Endothelial cell of umbilical vein (primary cell): ENCODE data around the gene SERPINA6. TPM values are rescaled to one million over a fixed set of nuclear protein-coding genes. Genes with fewer than 3 reads are reported as not detected.

Experiments used
- BruUV-seq: library from RNA; stranded (reverse); fragments of 400-500 nt; replicated peaks from 2 replicates; lab custom pipeline; 2021; lab: Mats Ljungman, UMichigan
- CTCF ChIA-PET: fragments of 300-600, 350-600 bp; sonication (Branson Sonifier 250); formaldehyde crosslinking; loops from one replicate; lab custom pipeline; 2021; ENCODE audit warnings: antibody characterized with exemption, inconsistent platforms; lab: Charles Lee
- POLR2A ChIA-PET: fragments of 300-600, 350-600 bp; sonication (Branson Sonifier 250); formaldehyde crosslinking; loops from one replicate; lab custom pipeline; 2021; ENCODE audit warnings: antibody characterized with exemption, inconsistent platforms; lab: Charles Lee
- DNase-seq: peaks from one replicate; pipeline ENCODE4 v3.0.0-alpha.2; 2011; ENCODE audit warnings: low read depth, low spot score
- FAIRE-seq: peaks from 2 replicates; lab custom pipeline; 2011; peaks lifted over from hg19 to GRCh38; lab: Jason Lieb, UNC
- H2AFZ ChIP-seq: 2 replicates; pipeline ENCODE4 v1.6.0; 2012; ENCODE audit warnings: low read depth, low read length, control low read depth, inconsistent platforms
- H3K27ac ChIP-seq: 2 replicates; pipeline ENCODE4 v1.5.1; 2011; ENCODE audit warnings: low read depth, mild to moderate bottlenecking, control low read depth, low read length, moderate library complexity; ENCODE audit not compliant: insufficient read depth
- H3K27me3 ChIP-seq, 2 experiments: 2 replicates each; pipeline versions ENCODE4 v1.6.0 to v1.6.1; 2011; ENCODE audit warnings: low read length in 2 of 2, mixed read lengths in 1 of 2; ENCODE audit not compliant: control insufficient read depth in 2 of 2, insufficient read depth in 2 of 2
- H3K36me3 ChIP-seq, 2 experiments: 2 replicates in 1 of 2; 3 replicates in 1 of 2; pipeline ENCODE4 v1.5.1; 2011; ENCODE audit warnings: low read length in 2 of 2, mild to moderate bottlenecking in 1 of 2, moderate library complexity in 1 of 2; ENCODE audit not compliant: control insufficient read depth in 2 of 2, insufficient read depth in 2 of 2; ENCODE audit errors: extremely low read depth in 1 of 2
- H3K4me1 ChIP-seq: 3 replicates; pipeline ENCODE4 v1.5.1; 2011; ENCODE audit warnings: mild to moderate bottlenecking, low read length; ENCODE audit not compliant: control insufficient read depth, insufficient read depth; ENCODE audit errors: extremely low read depth
- H3K4me2 ChIP-seq: 2 replicates; pipeline ENCODE4 v1.6.1; 2011; ENCODE audit warnings: low read length, control low read depth, mixed read lengths; ENCODE audit not compliant: insufficient read depth
- H3K4me3 ChIP-seq, 3 experiments: fragments of 200-600 bp in 1 of 3; sonication (generic), shearing (Covaris generic) in 1 of 3; replicated peaks in 1 of 3; 2 replicates each; pipeline ENCODE4 v1.5.1; 2011 to 2016; ENCODE audit warnings: control low read depth in 3 of 3, low read length in 3 of 3, mild to moderate bottlenecking in 2 of 3, inconsistent platforms in 1 of 3, low read depth in 1 of 3, moderate library complexity in 1 of 3; ENCODE audit not compliant: insufficient read depth in 1 of 3
- H3K79me2 ChIP-seq: 2 replicates; pipeline ENCODE4 v1.6.0; 2012; ENCODE audit warnings: low read length, inconsistent platforms; ENCODE audit not compliant: control insufficient read depth, insufficient read depth
- H3K9ac ChIP-seq: replicated peaks from 2 replicates; pipeline ENCODE3; 2011; ENCODE audit warnings: low read length, control low read depth; ENCODE audit not compliant: insufficient read depth; ENCODE audit errors: extremely low read depth
- H3K9me1 ChIP-seq: replicated peaks from 3 replicates; pipeline ENCODE4 v1.6.0; 2011; ENCODE audit warnings: mild to moderate bottlenecking, low read length; ENCODE audit not compliant: control insufficient read depth, insufficient read depth; ENCODE audit errors: extremely low read depth
- H3K9me3 ChIP-seq: replicated peaks from 2 replicates; pipeline ENCODE4 v1.5.1; 2012; ENCODE audit warnings: low read length, inconsistent platforms; ENCODE audit not compliant: control insufficient read depth, insufficient read depth
- H4K20me1 ChIP-seq: replicated peaks from 2 replicates; pipeline ENCODE3; 2011; ENCODE audit warnings: mild to moderate bottlenecking, low read length; ENCODE audit not compliant: control insufficient read depth, insufficient read depth; ENCODE audit errors: extremely low read depth
- EZH2 ChIP-seq: IDR thresholded peaks from 2 replicates; pipeline ENCODE4 v1.6.1; 2012; ENCODE audit warnings: borderline replicate concordance, low read depth, mild to moderate bottlenecking, moderate library complexity, low read length, inconsistent platforms; ENCODE audit not compliant: severe bottlenecking
- FOS ChIP-seq: IDR thresholded peaks from 2 replicates; pipeline ENCODE4 v1.6.1; 2011; ENCODE audit warnings: mild to moderate bottlenecking, low read length, moderate library complexity, borderline replicate concordance; ENCODE audit not compliant: insufficient read depth
- GATA2 ChIP-seq: IDR thresholded peaks from 2 replicates; pipeline ENCODE4 v1.7.0; 2011; ENCODE audit warnings: low read depth, mild to moderate bottlenecking, moderate library complexity, mixed read lengths, low read length; ENCODE audit not compliant: insufficient read length, insufficient read depth
- JUN ChIP-seq: IDR thresholded peaks from 2 replicates; pipeline ENCODE4 v1.6.1; 2011; ENCODE audit warnings: borderline replicate concordance, low read depth; ENCODE audit not compliant: insufficient read length, insufficient read depth
- MYC ChIP-seq: IDR thresholded peaks from one replicate; pipeline ENCODE4 v1.6.1; 2011; ENCODE audit warnings: mild to moderate bottlenecking, low read depth, low read length
- POLR2A ChIP-seq: IDR thresholded peaks from 2 replicates; pipeline ENCODE4 v1.6.1; 2012; ENCODE audit warnings: low read depth, mild to moderate bottlenecking, control low read depth, low read length
- POLR2AphosphoS5 ChIP-seq: IDR thresholded peaks from 2 replicates; pipeline ENCODE4 v1.6.1; 2012; ENCODE audit warnings: low read depth, mild to moderate bottlenecking, control low read depth, low read length, moderate library complexity; ENCODE audit not compliant: insufficient read depth
- dilution Hi-C: fragments of 300-500 bp; cut with MboI; formaldehyde crosslinking; loops from one replicate; pipeline ENCODE4 v1.15.0; 2019; ENCODE audit warnings: low sequenced_read_pairs; ENCODE audit not compliant: extremely low pct_ligation_motif_present
- intact Hi-C: fragments of 100-400 bp; cut with micrococcal nuclease; formaldehyde crosslinking; loops from one replicate; pipeline ENCODE4 v1.10.0; 2022
- polyA plus RNA-seq, 4 experiments: library from polyadenylated mRNA; depleted of rRNA in 3 of 4; stranded (reverse) in 3 of 4; unstranded in 1 of 4; fragments of >200 nt; gene quantifications; 2 replicates each; pipeline versions ENCODE4 v1.2.1 to v1.2.3, GENCODE V29; 2011 to 2012; ENCODE audit warnings: missing spikeins in 1 of 4
- total RNA-seq: library from RNA; stranded (reverse); gene quantifications from 2 replicates; pipeline ENCODE4 v1.2.3, GENCODE V29; 2021
- TF ChIP-seq, protein P1 (sequence below): IDR thresholded peaks from 2 replicates; pipeline ENCODE4 v1.6.1; 2011; ENCODE audit not compliant: insufficient read depth, insufficient read length
- TF ChIP-seq, protein P2 (sequence below), 2 donors: IDR thresholded peaks; 1 replicate in 1 of 2; 2 replicates in 1 of 2; pipeline ENCODE4 v1.5.1; 2011; ENCODE audit warnings: low read length in 2 of 2, mild to moderate bottlenecking in 2 of 2, moderate library complexity in 2 of 2, control low read depth in 1 of 2, inconsistent platforms in 1 of 2, low read depth in 1 of 2; ENCODE audit not compliant: insufficient read depth in 1 of 2; ENCODE audit errors: extremely low read depth in 1 of 2

SERPINA6 gene
- total and polyA plus RNA-seq, 2 donors (not counting 3 experiments of a cell fraction or from before 2014, with no cell fraction given): not detected

DNA sequence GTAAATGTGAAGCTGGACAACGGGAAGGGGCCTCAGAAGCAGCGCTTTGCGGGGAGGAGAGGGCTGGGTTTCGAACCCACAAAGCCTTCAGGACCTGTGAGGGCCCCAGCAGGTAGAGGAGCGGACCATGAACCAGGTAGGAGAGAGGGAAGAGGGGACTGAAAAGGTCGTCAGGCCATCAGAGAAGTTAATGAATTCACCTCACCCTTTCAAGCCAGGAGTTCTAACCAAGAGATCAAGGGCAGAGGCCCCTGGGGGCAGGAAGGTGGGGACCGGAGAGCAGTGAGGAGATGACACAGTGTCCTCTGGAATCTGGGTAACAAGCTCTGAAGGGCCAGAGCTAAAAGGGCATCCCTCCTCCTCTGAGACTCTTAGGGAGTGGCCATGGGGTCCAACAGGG lies 45.8 kb upstream of the SERPINA6 start:
- ChIA-PET POLR2A (no interaction called here), CTCF (no interaction called here)
- Histone ChIP-seq H3K79me2 (no peaks in the 10 kb centered on the region), H3K9me3 (no peaks in the 10 kb centered on the region), H3K9ac (no peak overlapping the region), H4K20me1 (no peaks in the 10 kb centered on the region), H3K4me1 (no peaks in the 10 kb centered on the region), H3K4me2 (no peak overlapping the region), H3K27me3 (no peaks in the 10 kb centered on the region), H3K4me3 (no peak overlapping the region), H3K36me3 (no peaks in the 10 kb centered on the region), H2AFZ (no peak overlapping the region), H3K27ac (no peak overlapping the region), H3K9me1 (no peaks in the 10 kb centered on the region)
- intact Hi-C loops (no loop called here), dilution Hi-C loops (no loop called here)
- DNase-seq (no peak), FAIRE-seq (no peak)
- TF ChIP-seq, protein P1, sequence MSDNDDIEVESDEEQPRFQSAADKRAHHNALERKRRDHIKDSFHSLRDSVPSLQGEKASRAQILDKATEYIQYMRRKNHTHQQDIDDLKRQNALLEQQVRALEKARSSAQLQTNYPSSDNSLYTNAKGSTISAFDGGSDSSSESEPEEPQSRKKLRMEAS: no peak
- TF ChIP-seq FOS (no peak), MYC (no peak), JUN (no peak), GATA2 (no peak), EZH2 (no peak), POLR2AphosphoS5 (no peak), POLR2A (no peak)
- TF ChIP-seq, protein P2, sequence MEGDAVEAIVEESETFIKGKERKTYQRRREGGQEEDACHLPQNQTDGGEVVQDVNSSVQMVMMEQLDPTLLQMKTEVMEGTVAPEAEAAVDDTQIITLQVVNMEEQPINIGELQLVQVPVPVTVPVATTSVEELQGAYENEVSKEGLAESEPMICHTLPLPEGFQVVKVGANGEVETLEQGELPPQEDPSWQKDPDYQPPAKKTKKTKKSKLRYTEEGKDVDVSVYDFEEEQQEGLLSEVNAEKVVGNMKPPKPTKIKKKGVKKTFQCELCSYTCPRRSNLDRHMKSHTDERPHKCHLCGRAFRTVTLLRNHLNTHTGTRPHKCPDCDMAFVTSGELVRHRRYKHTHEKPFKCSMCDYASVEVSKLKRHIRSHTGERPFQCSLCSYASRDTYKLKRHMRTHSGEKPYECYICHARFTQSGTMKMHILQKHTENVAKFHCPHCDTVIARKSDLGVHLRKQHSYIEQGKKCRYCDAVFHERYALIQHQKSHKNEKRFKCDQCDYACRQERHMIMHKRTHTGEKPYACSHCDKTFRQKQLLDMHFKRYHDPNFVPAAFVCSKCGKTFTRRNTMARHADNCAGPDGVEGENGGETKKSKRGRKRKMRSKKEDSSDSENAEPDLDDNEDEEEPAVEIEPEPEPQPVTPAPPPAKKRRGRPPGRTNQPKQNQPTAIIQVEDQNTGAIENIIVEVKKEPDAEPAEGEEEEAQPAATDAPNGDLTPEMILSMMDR (IDR thresholded peaks at IDR 0.05; ENCODE audit: extremely low read depth in 1 of 2, insufficient read depth in 1 of 2, low read depth in 1 of 2, low read length in 2 of 2): no peak
- BruUV-seq: no TSS peak
